Measurements from ENCODE around the gene CNOT3.

- TF ChIP-seq REST (IDR thresholded peaks at IDR 0.05; ENCODE audit: low read depth) = no peak
- TF ChIP-seq JUND (IDR thresholded peaks at IDR 0.05) = no peak
- TF ChIP-seq POLR2A (IDR thresholded peaks at IDR 0.05; ENCODE audit: borderline replicate concordance, extremely low read depth, insufficient read depth, insufficient read length) = no peak
- TF ChIP-seq CTCF (IDR thresholded peaks at IDR 0.05 in 2 of 3, conservative IDR thresholded peaks at IDR 0.05 in 1 of 3; ENCODE audit: borderline replicate concordance in 1 of 3, insufficient read depth in 1 of 3, low read depth in 2 of 3, low read length in 2 of 3) = no peak
- no peak for TF ChIP-seq CEBPB (IDR thresholded peaks at IDR 0.05; ENCODE audit: low read depth)
Measured at GRCh38 chr19:54152267-54152666, 14.7 kb downstream of the CNOT3 start.
